Kidney epithelial cell (primary cell): ENCODE results near the gene DNAJC15. TPM values are rescaled to one million over a fixed set of nuclear protein-coding genes. Genes with fewer than 3 reads are reported as not detected.

Experiments
- DNase-seq: peaks from one replicate; pipeline ENCODE4 v3.0.0-alpha.2; 2010; ENCODE audit warnings: low read depth
- H3K27me3 ChIP-seq: 2 replicates; pipeline ENCODE4 v1.6.0; 2011; ENCODE audit warnings: low read length; ENCODE audit not compliant: control insufficient read depth, insufficient read depth
- H3K36me3 ChIP-seq: 2 replicates; pipeline ENCODE4 v1.5.1; 2011; ENCODE audit warnings: low read length; ENCODE audit not compliant: control insufficient read depth, insufficient read depth
- H3K4me3 ChIP-seq: 2 replicates; pipeline ENCODE4 v1.5.1; 2011; ENCODE audit warnings: low read depth, mild to moderate bottlenecking, control low read depth, low read length
- total RNA-seq: library from RNA; depleted of rRNA; stranded (reverse); fragments of >200 nt; gene quantifications from 2 replicates; pipeline ENCODE4 v1.2.3, GENCODE V29; 2015
- TF ChIP-seq, protein P1 (sequence below): IDR thresholded peaks from 2 replicates; pipeline ENCODE4 v1.5.1; 2011; ENCODE audit warnings: mild to moderate bottlenecking, moderate library complexity, low read length, control low read depth, inconsistent platforms; ENCODE audit not compliant: insufficient read depth, poor library complexity, severe bottlenecking

The DNAJC15 gene
- total RNA-seq, 1 donor from 2014 or later, result 16.0 TPM

DNA sequence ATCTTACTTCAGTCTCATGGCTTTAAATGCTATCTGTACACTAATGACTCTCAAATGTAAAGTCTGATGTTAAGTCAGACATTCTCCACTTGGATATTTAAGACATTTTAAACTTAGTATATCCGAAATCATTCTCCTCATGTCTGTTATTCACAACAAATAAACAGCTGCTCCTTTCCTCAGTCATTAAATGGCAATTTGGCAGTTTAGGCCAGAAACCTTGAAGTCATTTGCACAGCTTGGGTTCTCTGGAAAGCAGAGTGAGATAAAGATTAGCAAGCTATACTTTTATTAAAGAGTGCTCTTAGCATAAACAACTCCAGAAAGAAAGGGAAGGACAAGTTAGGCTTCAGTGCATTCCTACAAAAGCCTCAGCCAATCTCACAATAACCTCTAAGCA, 53.7 kb downstream of the DNAJC15 start:
- DNase-seq, result no peak
- no peaks in the 10 kb centered on the region for H3K36me3 ChIP-seq
- H3K4me3 ChIP-seq, result no peak overlapping the region
- TF ChIP-seq, protein P1, sequence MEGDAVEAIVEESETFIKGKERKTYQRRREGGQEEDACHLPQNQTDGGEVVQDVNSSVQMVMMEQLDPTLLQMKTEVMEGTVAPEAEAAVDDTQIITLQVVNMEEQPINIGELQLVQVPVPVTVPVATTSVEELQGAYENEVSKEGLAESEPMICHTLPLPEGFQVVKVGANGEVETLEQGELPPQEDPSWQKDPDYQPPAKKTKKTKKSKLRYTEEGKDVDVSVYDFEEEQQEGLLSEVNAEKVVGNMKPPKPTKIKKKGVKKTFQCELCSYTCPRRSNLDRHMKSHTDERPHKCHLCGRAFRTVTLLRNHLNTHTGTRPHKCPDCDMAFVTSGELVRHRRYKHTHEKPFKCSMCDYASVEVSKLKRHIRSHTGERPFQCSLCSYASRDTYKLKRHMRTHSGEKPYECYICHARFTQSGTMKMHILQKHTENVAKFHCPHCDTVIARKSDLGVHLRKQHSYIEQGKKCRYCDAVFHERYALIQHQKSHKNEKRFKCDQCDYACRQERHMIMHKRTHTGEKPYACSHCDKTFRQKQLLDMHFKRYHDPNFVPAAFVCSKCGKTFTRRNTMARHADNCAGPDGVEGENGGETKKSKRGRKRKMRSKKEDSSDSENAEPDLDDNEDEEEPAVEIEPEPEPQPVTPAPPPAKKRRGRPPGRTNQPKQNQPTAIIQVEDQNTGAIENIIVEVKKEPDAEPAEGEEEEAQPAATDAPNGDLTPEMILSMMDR, result no peak
- H3K27me3 ChIP-seq, result no peaks in the 10 kb centered on the region

DNA sequence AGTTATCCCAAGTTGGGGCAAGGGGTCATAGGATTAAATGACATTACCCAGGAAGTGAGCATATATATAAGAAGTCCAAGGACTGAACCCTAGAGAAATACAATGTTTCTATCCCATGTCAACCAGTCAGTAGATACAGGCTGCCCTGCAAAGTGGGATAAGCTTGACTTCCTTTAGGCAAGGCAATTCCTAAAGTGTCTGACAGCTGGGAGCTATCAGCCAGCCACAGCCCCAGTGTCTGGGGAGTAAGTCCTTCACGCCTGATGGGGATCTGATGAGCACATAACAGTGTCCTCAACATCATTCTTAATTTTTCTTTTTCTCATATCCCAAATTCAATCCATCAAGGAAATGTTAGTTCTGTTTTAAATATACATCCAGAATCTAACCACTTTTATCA, 54.1 kb downstream of the DNAJC15 start:
- TF ChIP-seq, protein P1, result no peak
- Histone ChIP-seq H3K4me3 (no peak overlapping the region), H3K27me3 (no peaks in the 10 kb centered on the region), H3K36me3 (no peaks in the 10 kb centered on the region)
- no peak for DNase-seq

DNA sequence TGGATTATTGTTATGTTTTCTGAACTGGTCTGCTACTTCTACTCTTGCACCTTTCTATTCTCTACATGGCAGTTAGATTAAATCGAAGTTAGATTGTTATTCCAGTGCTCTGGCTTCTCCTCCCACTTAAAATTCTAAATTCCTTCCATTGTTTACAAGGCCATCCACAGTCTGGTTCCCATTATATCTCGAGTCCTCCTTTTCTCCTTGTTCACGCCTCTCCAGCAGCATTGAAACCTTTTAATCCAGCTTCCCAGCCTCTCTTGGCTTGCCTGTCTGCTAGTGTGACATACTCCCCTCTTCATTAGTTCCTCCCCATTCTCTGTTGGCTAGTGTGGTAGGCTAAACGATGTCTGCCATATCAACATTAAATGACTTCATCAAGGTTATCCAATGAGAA, 54.5 kb downstream of the DNAJC15 start:
- no peak for DNase-seq
- TF ChIP-seq, protein P1, result no peak
- no peaks in the 10 kb centered on the region for H3K36me3 ChIP-seq
- H3K27me3 ChIP-seq, result no peaks in the 10 kb centered on the region
- no peak overlapping the region for H3K4me3 ChIP-seq

DNA sequence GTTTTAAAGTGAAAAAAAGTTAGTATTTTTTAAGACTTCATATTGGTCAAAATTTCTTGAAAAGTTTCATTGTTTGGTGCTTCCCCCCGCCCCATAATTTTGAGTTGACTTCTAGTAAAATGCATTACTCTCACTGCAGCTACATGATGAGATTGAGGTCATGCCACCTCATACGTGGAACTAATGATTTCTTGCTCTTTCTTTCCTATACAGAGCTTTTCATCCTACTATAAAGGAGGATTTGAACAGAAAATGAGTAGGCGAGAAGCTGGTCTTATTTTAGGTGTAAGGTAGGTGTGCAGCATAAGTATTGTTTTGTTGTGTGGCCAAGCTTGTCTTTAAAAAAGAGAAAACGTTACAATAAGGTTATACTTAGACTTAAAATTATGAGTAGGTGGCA, 55.0 kb downstream of the DNAJC15 start:
- DNase-seq, result no peak
- TF ChIP-seq, protein P1, result no peak
- Histone ChIP-seq H3K27me3 (no peaks in the 10 kb centered on the region), H3K36me3 (no peaks in the 10 kb centered on the region), H3K4me3 (no peak overlapping the region)

DNA sequence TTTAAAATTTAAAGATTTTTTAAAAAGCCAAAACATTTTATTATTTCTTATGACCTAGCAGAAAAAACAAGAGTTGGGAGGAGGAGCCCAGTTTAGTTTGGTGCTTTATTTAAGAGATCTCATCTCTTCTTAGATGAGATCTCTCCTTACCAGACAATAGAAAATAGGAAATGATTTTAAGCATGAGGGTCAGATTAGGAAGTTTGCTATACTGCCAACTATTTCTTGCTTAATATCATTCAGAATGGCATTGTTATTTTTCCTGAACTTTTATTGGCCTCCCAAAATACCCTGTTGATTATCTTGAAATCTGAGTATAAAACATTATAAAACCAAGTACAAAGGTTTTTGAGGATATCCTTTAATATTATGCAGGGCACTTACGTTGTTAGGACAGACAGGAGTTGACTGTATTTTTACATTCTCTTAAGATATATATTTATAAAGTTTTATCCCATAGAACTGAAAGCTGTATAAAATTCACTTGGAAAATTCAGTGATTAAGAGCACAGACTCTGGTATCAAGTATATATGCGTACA, 56.1 kb downstream of the DNAJC15 start:
- DNase-seq, result no peak
- TF ChIP-seq, protein P1, result no peak
- Histone ChIP-seq H3K4me3 (no peak overlapping the region), H3K36me3 (no peaks in the 10 kb centered on the region), H3K27me3 (no peaks in the 10 kb centered on the region)

DNA sequence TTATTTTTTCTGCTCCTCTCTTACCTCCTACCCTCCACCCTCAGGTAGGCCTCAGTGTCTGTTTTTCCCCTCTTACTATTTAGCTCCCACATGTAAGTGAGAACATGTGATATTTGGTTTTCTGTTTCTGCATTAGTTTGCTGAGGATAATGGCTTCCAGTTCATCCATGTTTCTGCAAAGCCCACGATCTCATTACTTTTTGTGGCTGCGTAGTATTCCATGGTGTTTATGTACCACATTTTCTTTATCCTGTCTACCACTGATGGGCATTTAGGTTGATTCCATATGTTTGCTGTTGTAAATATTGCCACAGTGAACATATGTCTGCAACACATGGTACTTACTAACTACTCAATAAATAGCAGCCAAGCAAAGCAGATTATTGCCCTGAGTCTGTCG, 56.8 kb downstream of the DNAJC15 start:
- Histone ChIP-seq H3K36me3 (no peaks in the 10 kb centered on the region), H3K4me3 (no peak overlapping the region), H3K27me3 (no peaks in the 10 kb centered on the region)
- no peak for DNase-seq
- TF ChIP-seq, protein P1, result no peak
